ENCODE results near the gene MACROH2A2.
"Not testable (repeated sequence)": the region's sequence is repeated elsewhere in the genome, so short reads cannot be mapped to it uniquely, and the experiment has no call there.

MACROH2A2 gene

GRCh38 chr10:70132098-70133029 lies 79.7 kb downstream of the MACROH2A2 start, which contains the start of gene AIFM2:
Gene AIFM2, minus strand, starts transcription at chr10:70132825. Its CDS starts 8,741 bp downstream, at chr10:70124084.
- peak; percentile 70 for DNase-seq

- no peak for DNase-seq
Observed at GRCh38 chr10:70135046-70135445, 82.4 kb downstream of the MACROH2A2 start.

GRCh38 chr10:70135684-70136083 lies 83.0 kb downstream of the MACROH2A2 start:
- no peak for DNase-seq

- no peak for DNase-seq
Observed at GRCh38 chr10:70137135-70137534, 84.5 kb downstream of the MACROH2A2 start.

- no peak for DNase-seq
Observed at GRCh38 chr10:70137927-70138883, 85.6 kb downstream of the MACROH2A2 start.

- no peak for DNase-seq
Observed at GRCh38 chr10:70139151-70139996, 86.7 kb downstream of the MACROH2A2 start.

GRCh38 chr10:70139997-70140250 lies 87.3 kb downstream of the MACROH2A2 start:
- DNase-seq, result no peak

- DNase-seq, result no peak
Observed at GRCh38 chr10:70140297-70140696, 87.7 kb downstream of the MACROH2A2 start.

- DNase-seq, result no peak
Observed at GRCh38 chr10:70142555-70142954, 89.9 kb downstream of the MACROH2A2 start.

- DNase-seq, result no peak
Observed at GRCh38 chr10:70144372-70145110, 91.9 kb downstream of the MACROH2A2 start.

GRCh38 chr10:70145166-70145665 lies 92.6 kb downstream of the MACROH2A2 start:
- no peak for DNase-seq

- peak; percentile 65 for DNase-seq
Observed at GRCh38 chr10:70145666-70146488, 93.2 kb downstream of the MACROH2A2 start.

GRCh38 chr10:70146489-70147258 lies 94.0 kb downstream of the MACROH2A2 start, which contains the start of gene TYSND1:
Gene TYSND1, minus strand, starts transcription at chr10:70146700. Its CDS starts 114 bp downstream, at chr10:70146586.
- DNase-seq, result peak; percentile 98

GRCh38 chr10:70147259-70147625 lies 94.6 kb downstream of the MACROH2A2 start:
- no peak for DNase-seq

GRCh38 chr10:70148516-70148915 lies 95.9 kb downstream of the MACROH2A2 start:
- no peak for DNase-seq

- DNase-seq, result no peak
Observed at GRCh38 chr10:70155255-70155838, 102.7 kb downstream of the MACROH2A2 start.

- no peak for DNase-seq
Observed at GRCh38 chr10:70158113-70158512, 105.5 kb downstream of the MACROH2A2 start.

- not testable (repeated sequence) for DNase-seq
Observed at GRCh38 chr10:70159366-70159765, 106.7 kb downstream of the MACROH2A2 start.

- no peak for DNase-seq
Observed at GRCh38 chr10:70160798-70161197, 108.2 kb downstream of the MACROH2A2 start.

All from HCEC 1CT (cell line).